SU-DHL-6 (cell line): Measurements from ENCODE around the gene TLX3.

Source experiments
- H2AFZ ChIP-seq: fragments of 200-600 bp; sonication (generic); 2 replicates; pipeline ENCODE4 v1.6.1; 2014; ENCODE audit warnings: low read depth, mild to moderate bottlenecking, moderate library complexity, mixed read lengths, antibody characterized with exemption, low read length; ENCODE audit not compliant: severe bottlenecking
- H3F3A ChIP-seq: fragments of 200-600 bp; shearing (Covaris generic); 2 replicates; pipeline ENCODE4 v1.6.0; 2016; ENCODE audit warnings: antibody characterized with exemption, mild to moderate bottlenecking; ENCODE audit not compliant: insufficient read depth
- H3K27ac ChIP-seq: fragments of 200-600 bp; sonication (generic); 2 replicates; pipeline ENCODE4 v1.5.1; 2016; ENCODE audit warnings: low read depth, mild to moderate bottlenecking, low read length, moderate library complexity, mixed read lengths
- H3K27me3 ChIP-seq: fragments of 200-600 bp; sonication (generic), shearing (Covaris generic); 2 replicates; pipeline ENCODE4 v1.6.0; 2014; ENCODE audit warnings: mild to moderate bottlenecking, low read length
- H3K36me3 ChIP-seq: fragments of 200-600 bp; sonication (generic); 2 replicates; pipeline ENCODE4 v1.6.1; 2014; ENCODE audit warnings: mild to moderate bottlenecking, low read length, mixed read lengths
- H3K4me2 ChIP-seq: fragments of 300-600, 200-600 bp; shearing (Covaris generic), sonication (generic); 2 replicates; pipeline ENCODE4 v1.6.0; 2014; ENCODE audit warnings: low read length, low read depth, mild to moderate bottlenecking; ENCODE audit not compliant: poor library complexity, severe bottlenecking
- H3K4me3 ChIP-seq: fragments of 200-600 bp; sonication (generic); 2 replicates; pipeline ENCODE4 v1.5.1; 2014; ENCODE audit warnings: antibody characterized with exemption, low read length, mild to moderate bottlenecking, mixed read lengths; ENCODE audit not compliant: insufficient read depth, poor library complexity, severe bottlenecking
- H3K79me2 ChIP-seq: fragments of 200-600 bp; sonication (generic); 2 replicates; pipeline ENCODE4 v1.6.1; 2014; ENCODE audit warnings: mild to moderate bottlenecking, low read length, moderate library complexity; ENCODE audit not compliant: insufficient read depth
- H3K9ac ChIP-seq: fragments of 200-600 bp; sonication (generic); 2 replicates; pipeline ENCODE4 v1.7.0; 2014; ENCODE audit warnings: mild to moderate bottlenecking, low read length
- H3K9me2 ChIP-seq: fragments of 200-600 bp; sonication (generic); replicated peaks from 2 replicates; pipeline ENCODE4 v1.6.1; 2014; ENCODE audit warnings: low read length; ENCODE audit not compliant: insufficient read depth
- H3K9me3 ChIP-seq: fragments of 200-600 bp; sonication (generic); 2 replicates; pipeline ENCODE4 v1.6.1; 2014; ENCODE audit warnings: low read length, mixed read lengths; ENCODE audit not compliant: insufficient read depth
- H4K20me1 ChIP-seq: fragments of 200-600 bp; sonication (generic); 2 replicates; pipeline ENCODE4 v1.6.1; 2014; ENCODE audit warnings: low read depth, mild to moderate bottlenecking, antibody characterized with exemption, low read length, moderate library complexity, mixed read lengths
- EZH2phosphoT487 ChIP-seq: fragments of 200-600 bp; sonication (generic), shearing (Covaris generic); conservative IDR thresholded peaks from 2 replicates; pipeline ENCODE4 v1.6.1; 2018; ENCODE audit warnings: mild to moderate bottlenecking, antibody characterized with exemption, low read length, moderate library complexity, mixed read lengths
- TF ChIP-seq, protein P1 (sequence below): fragments of 200-600 bp; sonication (generic); IDR thresholded peaks from one replicate; pipeline ENCODE4 v1.5.1; 2017; ENCODE audit warnings: antibody characterized with exemption, mild to moderate bottlenecking, low read length, moderate library complexity; ENCODE audit not compliant: insufficient read depth, poor library complexity, severe bottlenecking

The TLX3 gene

DNA sequence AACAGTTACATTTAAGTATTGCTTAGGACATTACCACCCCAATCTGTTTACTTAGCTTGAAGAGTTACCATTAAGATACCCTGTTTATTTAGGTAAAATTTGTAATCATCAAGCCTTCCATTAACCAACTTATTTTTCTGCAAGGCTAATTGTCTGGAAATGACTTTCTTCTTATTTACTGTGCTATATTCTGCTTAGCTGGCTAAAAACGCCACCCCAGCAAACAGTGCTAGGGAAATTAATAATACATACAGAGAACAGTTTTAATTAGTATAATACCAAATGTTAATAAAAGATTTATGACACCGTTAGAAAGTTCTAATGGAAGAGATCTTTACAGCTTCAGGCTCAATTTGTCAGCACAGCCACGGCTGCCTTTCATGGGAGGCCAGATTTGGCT lies 14.0 kb downstream of the TLX3 start:
- no peak overlapping the region for H3K4me2 ChIP-seq
- H3K27me3 ChIP-seq = no peaks in the 10 kb centered on the region
- no peak overlapping the region for H3K9ac ChIP-seq

DNA sequence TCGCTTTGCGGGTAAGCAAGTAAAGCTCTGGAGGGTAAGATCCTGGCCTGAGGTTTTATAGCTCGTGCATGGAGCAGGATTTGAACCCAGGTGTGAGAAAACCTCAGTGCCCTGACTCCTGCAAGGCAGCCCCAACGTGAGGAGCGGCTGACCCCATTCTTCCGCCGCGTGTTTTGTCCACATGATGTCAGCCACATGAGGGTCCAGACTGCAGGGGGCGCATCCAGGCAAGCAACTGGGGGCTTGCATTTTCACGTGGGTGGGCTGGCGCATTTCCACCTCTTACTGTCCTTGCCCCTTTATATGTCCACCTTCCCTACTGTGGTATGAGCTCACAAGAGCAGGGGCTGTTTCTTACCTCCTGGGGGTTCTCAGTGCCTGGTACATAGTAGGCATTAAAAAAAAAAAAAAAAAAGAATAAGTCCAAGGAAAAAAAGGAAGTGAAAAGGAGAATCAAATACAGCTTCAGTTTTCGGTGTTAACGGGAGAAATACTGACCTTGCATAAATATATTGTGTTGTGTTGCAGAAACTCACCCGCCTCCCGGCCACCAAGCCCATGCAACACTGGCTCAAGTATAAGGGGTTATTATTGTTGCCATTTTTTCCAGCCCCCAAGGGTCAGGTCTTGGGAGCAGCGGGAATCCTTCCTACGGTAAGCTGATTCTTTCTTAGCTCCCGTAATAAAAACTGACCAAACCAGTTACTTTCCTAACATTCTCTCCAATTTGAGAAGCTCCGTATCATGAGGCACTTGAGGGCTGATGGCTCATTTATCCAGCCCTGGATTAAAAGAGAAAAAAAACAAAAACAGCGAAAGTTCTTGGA lies 15.0 kb downstream of the TLX3 start:
- Histone ChIP-seq H3K4me3 (no peak overlapping the region), H3K36me3 (no peaks in the 10 kb centered on the region), H3K27me3 (no peaks in the 10 kb centered on the region), H3K4me2 (no peak overlapping the region), H4K20me1 (no peaks in the 10 kb centered on the region), H2AFZ (no peak overlapping the region), H3K9ac (no peak overlapping the region), H3K9me3 (no peaks in the 10 kb centered on the region), H3K27ac (no peak overlapping the region), H3K79me2 (no peaks in the 10 kb centered on the region), H3K9me2 (no peaks in the 10 kb centered on the region), H3F3A (no peaks in the 10 kb centered on the region)
- TF ChIP-seq, protein P1, sequence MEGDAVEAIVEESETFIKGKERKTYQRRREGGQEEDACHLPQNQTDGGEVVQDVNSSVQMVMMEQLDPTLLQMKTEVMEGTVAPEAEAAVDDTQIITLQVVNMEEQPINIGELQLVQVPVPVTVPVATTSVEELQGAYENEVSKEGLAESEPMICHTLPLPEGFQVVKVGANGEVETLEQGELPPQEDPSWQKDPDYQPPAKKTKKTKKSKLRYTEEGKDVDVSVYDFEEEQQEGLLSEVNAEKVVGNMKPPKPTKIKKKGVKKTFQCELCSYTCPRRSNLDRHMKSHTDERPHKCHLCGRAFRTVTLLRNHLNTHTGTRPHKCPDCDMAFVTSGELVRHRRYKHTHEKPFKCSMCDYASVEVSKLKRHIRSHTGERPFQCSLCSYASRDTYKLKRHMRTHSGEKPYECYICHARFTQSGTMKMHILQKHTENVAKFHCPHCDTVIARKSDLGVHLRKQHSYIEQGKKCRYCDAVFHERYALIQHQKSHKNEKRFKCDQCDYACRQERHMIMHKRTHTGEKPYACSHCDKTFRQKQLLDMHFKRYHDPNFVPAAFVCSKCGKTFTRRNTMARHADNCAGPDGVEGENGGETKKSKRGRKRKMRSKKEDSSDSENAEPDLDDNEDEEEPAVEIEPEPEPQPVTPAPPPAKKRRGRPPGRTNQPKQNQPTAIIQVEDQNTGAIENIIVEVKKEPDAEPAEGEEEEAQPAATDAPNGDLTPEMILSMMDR = no peak
- no peak for TF ChIP-seq EZH2phosphoT487

More for the DNA sequence above, 14.0 kb downstream of the TLX3 start:
- H3K79me2 ChIP-seq = no peaks in the 10 kb centered on the region
- H3F3A ChIP-seq = no peaks in the 10 kb centered on the region
- no peaks in the 10 kb centered on the region for H4K20me1 ChIP-seq
- H3K27ac ChIP-seq = no peak overlapping the region
- H2AFZ ChIP-seq = no peak overlapping the region
- H3K36me3 ChIP-seq = no peaks in the 10 kb centered on the region
- H3K9me2 ChIP-seq = no peaks in the 10 kb centered on the region
- H3K9me3 ChIP-seq = no peaks in the 10 kb centered on the region
- TF ChIP-seq, protein P1 = no peak
- H3K4me3 ChIP-seq = no peak overlapping the region

DNA sequence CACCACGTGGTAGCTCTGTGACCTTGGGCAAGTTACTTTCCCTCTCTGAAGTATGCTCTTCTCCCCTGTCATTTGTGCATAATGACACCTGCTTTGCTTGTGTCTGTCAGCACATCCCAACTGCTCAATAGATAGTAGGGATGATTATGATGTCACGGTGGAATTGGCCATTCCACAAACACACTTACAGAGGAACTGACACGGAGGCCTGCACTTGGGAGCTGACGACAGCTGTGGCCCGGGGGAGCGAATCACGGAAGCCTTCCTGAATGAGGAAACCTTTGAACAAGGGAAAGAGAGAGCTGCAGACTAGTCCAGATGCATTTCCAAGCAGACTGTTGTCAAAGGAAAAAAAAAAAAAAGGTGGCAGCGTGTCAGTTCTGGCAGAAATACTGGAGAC lies 21.0 kb downstream of the TLX3 start:
- H3K9me2 ChIP-seq = no peaks in the 10 kb centered on the region
- H3K27ac ChIP-seq = no peak overlapping the region
- no peaks in the 10 kb centered on the region for H3K27me3 ChIP-seq
- H3K79me2 ChIP-seq = no peaks in the 10 kb centered on the region
- H4K20me1 ChIP-seq = no peaks in the 10 kb centered on the region
- H3K4me3 ChIP-seq = no peak overlapping the region
- H3F3A ChIP-seq = no peaks in the 10 kb centered on the region
- H3K9ac ChIP-seq = no peak overlapping the region
- TF ChIP-seq, protein P1 = no peak
- TF ChIP-seq EZH2phosphoT487 = no peak
- H3K4me2 ChIP-seq = no peak overlapping the region
- H3K9me3 ChIP-seq = no peaks in the 10 kb centered on the region
- no peaks in the 10 kb centered on the region for H3K36me3 ChIP-seq
- no peak overlapping the region for H2AFZ ChIP-seq
